WTC11 (cell line): Measurements from ENCODE around the gene RTP1.

Experiments
- CTCF ChIP-seq: fragments of 200-600 bp; IDR thresholded peaks from 2 replicates; pipeline ENCODE4 v1.8.0; 2022; ENCODE audit warnings: antibody characterized with exemption
- FOXP1 ChIP-seq: sonication (generic); formaldehyde crosslinking; IDR thresholded peaks from 2 replicates; pipeline ENCODE4 v1.8.0; 2022; ENCODE audit warnings: missing genetic modification reagents, mild to moderate bottlenecking, moderate library complexity, borderline replicate concordance
- NR2C2 ChIP-seq: sonication (generic); formaldehyde crosslinking; IDR thresholded peaks from 2 replicates; pipeline ENCODE4 v1.8.0; 2022; ENCODE audit warnings: mild to moderate bottlenecking, missing genetic modification reagents
- ZNF232 ChIP-seq: sonication (generic); formaldehyde crosslinking; IDR thresholded peaks from 2 replicates; pipeline ENCODE4 v1.8.0; 2022; ENCODE audit warnings: mild to moderate bottlenecking, missing genetic modification reagents
- ZNF512 ChIP-seq: sonication (generic); formaldehyde crosslinking; IDR thresholded peaks from 2 replicates; pipeline ENCODE4 v1.8.1; 2022; ENCODE audit warnings: missing genetic modification reagents, borderline replicate concordance

GRCh38 chr3:187237741-187238140 lies 40.5 kb downstream of the RTP1 start:
- no peak for TF ChIP-seq CTCF
- TF ChIP-seq FOXP1 (CRISPR knock-in tag) = no peak
- no peak for TF ChIP-seq ZNF232 (CRISPR knock-in tag)
- TF ChIP-seq ZNF512 (CRISPR knock-in tag) = no peak
- TF ChIP-seq NR2C2 (CRISPR knock-in tag) = no peak
